Vagina (tissue), 2 donors: ENCODE measurements around the gene CHST14. TPM values are rescaled to one million over a fixed set of nuclear protein-coding genes. Genes with fewer than 3 reads are reported as not detected.

Source experiments
- DNase-seq, 2 donors: peaks; one replicate each; pipeline ENCODE4 v3.0.0-alpha.2; 2017; ENCODE audit errors: extremely low spot score in 2 of 2
- H3K27ac ChIP-seq: fragments of 200-600 bp; sonication (generic); one replicate; pipeline ENCODE4 v1.5.1; 2019
- H3K27me3 ChIP-seq: fragments of 200-600 bp; sonication (generic); one replicate; pipeline ENCODE4 v1.5.1; 2019
- H3K36me3 ChIP-seq, 2 donors: fragments of 200-600 bp; sonication (generic); one replicate each; pipeline ENCODE4 v1.5.1; 2017 to 2019
- H3K4me1 ChIP-seq: fragments of 200-600 bp; sonication (generic); one replicate; pipeline ENCODE4 v1.5.1; 2019
- H3K4me3 ChIP-seq, 2 donors: fragments of 200-600 bp; sonication (generic); 1 replicate in 1 of 2; 2 replicates in 1 of 2; pipeline ENCODE4 v1.5.1; 2016 to 2019
- H3K9me3 ChIP-seq: fragments of 200-600 bp; sonication (generic); one replicate; pipeline ENCODE4 v1.5.1; 2019
- POLR2A ChIP-seq, 2 donors: fragments of 450-650 bp; IDR thresholded peaks; one replicate each; pipeline ENCODE4 v1.6.1; 2017; ENCODE audit warnings: antibody characterized with exemption in 2 of 2, mild to moderate bottlenecking in 2 of 2, moderate library complexity in 2 of 2
- POLR2AphosphoS5 ChIP-seq, 2 donors: sonication (generic); formaldehyde crosslinking; IDR thresholded peaks; one replicate each; pipeline ENCODE4 v1.9.0; 2017; ENCODE audit warnings: antibody characterized with exemption in 2 of 2, mild to moderate bottlenecking in 2 of 2, low read depth in 1 of 2; ENCODE audit not compliant: insufficient read depth in 1 of 2
- intact Hi-C: fragments of 100-400 bp; cut with DNase I; formaldehyde crosslinking; loops from one replicate; pipeline ENCODE4 v1.15.1; 2023
- total RNA-seq: library from RNA; depleted of rRNA; stranded (reverse); fragments of >200 nt; gene quantifications from one replicate; pipeline ENCODE4 v1.2.3, GENCODE V29; 2016
- TF ChIP-seq, protein P1 (sequence below), 3 experiments: fragments of 450-650 bp in 2 of 3; fragments of 200-600 bp in 1 of 3; sonication (generic) in 1 of 3; IDR thresholded peaks; one replicate each; pipeline ENCODE4 v1.5.1; 2017 to 2019; ENCODE audit warnings: antibody characterized with exemption in 3 of 3, mild to moderate bottlenecking in 2 of 3, moderate library complexity in 2 of 3

Gene CHST14
- total RNA-seq, 1 donor from 2014 or later: 8.6 TPM

- Histone ChIP-seq H3K27ac (no peak overlapping the region), H3K9me3 (no peaks in the 10 kb centered on the region), H3K4me1 (peaks cover 8% of the 10 kb centered on the region), H3K36me3 (peaks cover 0 to 48% of the 10 kb centered on the region in 2 donors), H3K27me3 (no peaks in the 10 kb centered on the region), H3K4me3 (no peak overlapping the region)
- intact Hi-C loops: no loop called here
- DNase-seq: no peak
- TF ChIP-seq POLR2A (IDR thresholded peaks at IDR 0.05): no peak
- TF ChIP-seq, protein P1, sequence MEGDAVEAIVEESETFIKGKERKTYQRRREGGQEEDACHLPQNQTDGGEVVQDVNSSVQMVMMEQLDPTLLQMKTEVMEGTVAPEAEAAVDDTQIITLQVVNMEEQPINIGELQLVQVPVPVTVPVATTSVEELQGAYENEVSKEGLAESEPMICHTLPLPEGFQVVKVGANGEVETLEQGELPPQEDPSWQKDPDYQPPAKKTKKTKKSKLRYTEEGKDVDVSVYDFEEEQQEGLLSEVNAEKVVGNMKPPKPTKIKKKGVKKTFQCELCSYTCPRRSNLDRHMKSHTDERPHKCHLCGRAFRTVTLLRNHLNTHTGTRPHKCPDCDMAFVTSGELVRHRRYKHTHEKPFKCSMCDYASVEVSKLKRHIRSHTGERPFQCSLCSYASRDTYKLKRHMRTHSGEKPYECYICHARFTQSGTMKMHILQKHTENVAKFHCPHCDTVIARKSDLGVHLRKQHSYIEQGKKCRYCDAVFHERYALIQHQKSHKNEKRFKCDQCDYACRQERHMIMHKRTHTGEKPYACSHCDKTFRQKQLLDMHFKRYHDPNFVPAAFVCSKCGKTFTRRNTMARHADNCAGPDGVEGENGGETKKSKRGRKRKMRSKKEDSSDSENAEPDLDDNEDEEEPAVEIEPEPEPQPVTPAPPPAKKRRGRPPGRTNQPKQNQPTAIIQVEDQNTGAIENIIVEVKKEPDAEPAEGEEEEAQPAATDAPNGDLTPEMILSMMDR (IDR thresholded peaks at IDR 0.05): no peak
- no peak for TF ChIP-seq POLR2AphosphoS5 (IDR thresholded peaks at IDR 0.05; ENCODE audit: insufficient read depth in 1 of 2, low read depth in 1 of 2)
Observed at GRCh38 chr15:40463886-40464545, 6.8 kb upstream of the CHST14 start.

DNA sequence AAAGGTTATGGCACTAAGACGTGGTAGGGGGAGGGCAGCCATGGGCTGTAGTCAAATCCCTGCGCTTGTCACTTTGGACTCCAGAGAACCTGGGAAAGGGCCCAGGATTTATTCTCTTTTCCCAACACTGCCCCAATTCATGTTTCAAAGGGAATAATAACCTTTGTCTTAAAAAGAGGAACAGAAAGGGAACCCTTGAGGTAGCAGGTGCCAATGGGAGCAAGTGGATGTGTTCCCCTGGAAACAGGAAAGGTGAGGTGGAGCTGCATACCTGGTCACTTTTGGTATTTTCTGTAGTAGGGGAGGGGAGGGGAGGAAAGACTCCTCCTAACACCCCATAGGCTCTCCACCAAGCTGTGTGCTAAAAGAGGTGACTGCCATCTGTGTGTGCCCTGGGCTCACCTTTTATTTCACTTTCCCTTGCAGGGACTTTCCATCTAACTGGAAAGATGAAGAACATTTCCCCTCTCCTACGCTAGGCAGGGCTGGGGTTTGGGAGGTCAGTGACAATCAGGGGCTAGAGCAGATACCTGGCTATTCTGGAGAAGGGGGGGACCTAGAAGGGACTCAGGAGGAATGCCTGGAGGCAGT is 6.1 kb upstream of the CHST14 start:
- TF ChIP-seq, protein P1 (IDR thresholded peaks at IDR 0.05): no peak
- TF ChIP-seq POLR2A (IDR thresholded peaks at IDR 0.05): no peak
- TF ChIP-seq POLR2AphosphoS5 (IDR thresholded peaks at IDR 0.05; ENCODE audit: insufficient read depth in 1 of 2, low read depth in 1 of 2): no peak
- Histone ChIP-seq H3K27ac (no peak overlapping the region), H3K36me3 (peaks cover 0 to 41% of the 10 kb centered on the region in 2 donors), H3K9me3 (no peaks in the 10 kb centered on the region), H3K4me1 (peaks cover 8% of the 10 kb centered on the region), H3K4me3 (no peak overlapping the region), H3K27me3 (no peaks in the 10 kb centered on the region)
- DNase-seq: no peak
- intact Hi-C loops: no loop called here

DNA sequence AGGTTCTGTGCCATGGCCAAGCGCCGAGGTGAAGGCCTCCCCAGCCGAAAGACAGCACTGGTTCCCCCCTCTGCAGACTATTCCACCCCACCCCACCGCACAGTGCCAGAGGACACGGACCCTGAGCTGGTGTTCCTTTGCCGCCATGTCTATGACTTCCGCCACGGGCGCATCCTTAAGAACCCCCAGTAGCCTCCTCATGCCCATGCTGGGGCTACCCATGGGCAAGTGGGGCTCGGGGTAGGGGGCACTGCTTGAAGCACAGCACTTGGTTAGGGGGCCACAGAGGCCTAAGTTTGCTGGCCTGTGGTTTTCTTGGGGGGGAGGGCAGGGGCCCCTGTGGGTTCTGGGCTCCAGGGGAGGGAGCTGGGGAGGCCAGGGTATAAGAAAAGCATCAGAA is 4.8 kb upstream of the CHST14 start:
- intact Hi-C loops: no loop called here
- Histone ChIP-seq H3K27ac (no peak overlapping the region), H3K36me3 (peaks cover 0 to 39% of the 10 kb centered on the region in 2 donors)

DNA sequence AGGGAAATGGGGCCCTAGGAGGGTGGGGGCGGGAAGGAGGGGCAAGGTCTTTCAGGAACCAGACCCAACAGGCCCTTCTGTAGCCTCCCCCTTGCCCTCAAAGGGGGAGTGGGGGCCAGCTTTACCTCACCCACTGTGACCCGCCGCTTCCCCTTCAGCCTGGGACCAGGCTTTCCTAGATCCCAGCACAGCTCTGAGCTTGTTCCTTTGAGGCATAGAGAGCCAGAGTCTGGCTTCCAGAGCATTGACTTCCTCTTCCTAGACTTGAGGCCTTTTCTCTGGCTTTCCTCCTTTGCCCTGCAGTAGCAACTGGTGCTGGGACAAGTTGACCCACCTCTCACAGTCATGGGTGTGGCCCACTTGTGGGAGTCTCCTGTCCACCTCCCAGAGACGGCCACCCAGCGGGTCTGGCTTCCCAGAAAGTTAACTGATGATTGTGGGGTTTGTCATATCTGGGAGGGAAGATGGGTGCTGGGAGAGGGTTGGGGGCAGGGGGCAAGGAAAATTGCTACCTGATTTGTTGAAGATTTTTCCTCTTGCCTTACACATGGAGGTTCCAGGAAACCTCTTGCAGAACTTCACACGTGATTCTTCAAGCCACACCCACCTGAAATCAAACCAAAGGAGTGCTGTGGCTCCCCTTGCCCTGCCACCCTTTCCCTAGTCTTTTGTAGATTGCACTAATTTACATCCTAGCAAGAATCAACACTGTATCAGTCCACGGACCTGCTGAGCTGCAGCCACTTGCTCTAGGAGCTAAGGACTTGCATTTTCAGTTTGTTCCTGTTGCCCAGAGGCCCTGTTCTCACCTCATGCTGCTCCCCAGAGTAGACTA is 4.1 kb upstream of the CHST14 start:
- intact Hi-C loops: no loop called here
- Histone ChIP-seq H3K4me1 (peaks cover 21% of the 10 kb centered on the region), H3K27ac (no peak overlapping the region), H3K4me3 (no peak overlapping the region), H3K9me3 (no peaks in the 10 kb centered on the region), H3K27me3 (no peaks in the 10 kb centered on the region), H3K36me3 (peaks cover 0 to 38% of the 10 kb centered on the region in 2 donors)
- TF ChIP-seq POLR2A (IDR thresholded peaks at IDR 0.05): no peak
- no peak for TF ChIP-seq POLR2AphosphoS5 (IDR thresholded peaks at IDR 0.05; ENCODE audit: insufficient read depth in 1 of 2, low read depth in 1 of 2)
- TF ChIP-seq, protein P1 (IDR thresholded peaks at IDR 0.05): no peak
- no peak for DNase-seq

More for the DNA sequence above, 4.8 kb upstream of the CHST14 start:
- no peaks in the 10 kb centered on the region for H3K27me3 ChIP-seq
- peaks cover 16% of the 10 kb centered on the region for H3K4me1 ChIP-seq
- no peak overlapping the region for H3K4me3 ChIP-seq
- H3K9me3 ChIP-seq: no peaks in the 10 kb centered on the region
- DNase-seq: no peak
- TF ChIP-seq, protein P1 (IDR thresholded peaks at IDR 0.05): no peak
- TF ChIP-seq POLR2AphosphoS5 (IDR thresholded peaks at IDR 0.05; ENCODE audit: insufficient read depth in 1 of 2, low read depth in 1 of 2): no peak
- TF ChIP-seq POLR2A (IDR thresholded peaks at IDR 0.05): no peak
